Neutrophil (primary cell): ENCODE measurements around the gene DNAAF1.

Experiments used
- H3K27ac ChIP-seq: fragments of 200-600 bp; sonication (generic); 2 replicates; pipeline ENCODE4 v1.5.1; 2016; ENCODE audit warnings: mild to moderate bottlenecking, moderate library complexity
- H3K27me3 ChIP-seq: fragments of 200-600 bp; sonication (generic); 2 replicates; pipeline ENCODE4 v1.6.0; 2016; ENCODE audit warnings: mild to moderate bottlenecking
- H3K36me3 ChIP-seq: fragments of 200-600 bp; sonication (generic); 2 replicates; pipeline ENCODE4 v1.5.1; 2017
- H3K4me1 ChIP-seq, 2 experiments: fragments of 200-600 bp in 1 of 2; sonication (generic) in 1 of 2; 1 replicate in 1 of 2; 2 replicates in 1 of 2; pipeline versions ENCODE4 v1.5.1 to v1.6.1; 2013 to 2016; ENCODE audit warnings: low read depth in 1 of 2, low read length in 1 of 2, mild to moderate bottlenecking in 1 of 2, moderate library complexity in 1 of 2; ENCODE audit not compliant: control insufficient read depth in 1 of 2, insufficient read depth in 1 of 2
- H3K4me3 ChIP-seq, 2 experiments: fragments of 200-600 bp in 1 of 2; sonication (generic) in 1 of 2; 1 replicate in 1 of 2; 2 replicates in 1 of 2; pipeline ENCODE4 v1.5.1; 2013 to 2016; ENCODE audit warnings: low read depth in 1 of 2, low read length in 1 of 2, mild to moderate bottlenecking in 1 of 2, moderate library complexity in 1 of 2
- H3K9me3 ChIP-seq: fragments of 200-600 bp; sonication (generic); 2 replicates; pipeline ENCODE4 v1.5.1; 2016
- TF ChIP-seq, protein P1 (sequence below): fragments of 200-600 bp; sonication (generic); IDR thresholded peaks from 2 replicates; pipeline ENCODE4 v1.5.1; 2016; ENCODE audit warnings: antibody characterized with exemption

DNAAF1 gene

DNA sequence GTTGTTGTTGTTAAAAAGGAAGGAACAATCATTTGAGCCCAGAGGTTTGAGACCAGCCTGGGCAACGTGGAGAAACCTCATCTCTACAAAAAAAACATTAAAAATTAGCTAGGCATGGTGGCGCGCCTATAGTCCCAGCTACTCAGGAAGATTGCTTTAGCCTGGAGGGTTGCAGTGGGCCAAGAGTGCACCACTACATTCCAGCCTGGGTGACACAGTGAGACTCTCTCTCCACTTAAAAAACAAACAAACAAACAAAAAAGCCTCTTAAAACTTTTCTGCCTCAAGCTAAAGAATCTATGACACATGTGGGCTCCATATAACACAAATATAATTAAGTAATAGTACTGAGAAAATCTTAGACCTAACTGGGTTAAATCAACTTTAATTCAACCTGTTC is 40.9 kb upstream of the DNAAF1 start:
- Histone ChIP-seq H3K27me3 (no peaks in the 10 kb centered on the region), H3K9me3 (no peaks in the 10 kb centered on the region), H3K4me3 (no peak overlapping the region), H3K36me3 (peaks cover 11% of the 10 kb centered on the region), H3K27ac (no peak overlapping the region), H3K4me1 (no peaks in the 10 kb centered on the region)
- TF ChIP-seq, protein P1, sequence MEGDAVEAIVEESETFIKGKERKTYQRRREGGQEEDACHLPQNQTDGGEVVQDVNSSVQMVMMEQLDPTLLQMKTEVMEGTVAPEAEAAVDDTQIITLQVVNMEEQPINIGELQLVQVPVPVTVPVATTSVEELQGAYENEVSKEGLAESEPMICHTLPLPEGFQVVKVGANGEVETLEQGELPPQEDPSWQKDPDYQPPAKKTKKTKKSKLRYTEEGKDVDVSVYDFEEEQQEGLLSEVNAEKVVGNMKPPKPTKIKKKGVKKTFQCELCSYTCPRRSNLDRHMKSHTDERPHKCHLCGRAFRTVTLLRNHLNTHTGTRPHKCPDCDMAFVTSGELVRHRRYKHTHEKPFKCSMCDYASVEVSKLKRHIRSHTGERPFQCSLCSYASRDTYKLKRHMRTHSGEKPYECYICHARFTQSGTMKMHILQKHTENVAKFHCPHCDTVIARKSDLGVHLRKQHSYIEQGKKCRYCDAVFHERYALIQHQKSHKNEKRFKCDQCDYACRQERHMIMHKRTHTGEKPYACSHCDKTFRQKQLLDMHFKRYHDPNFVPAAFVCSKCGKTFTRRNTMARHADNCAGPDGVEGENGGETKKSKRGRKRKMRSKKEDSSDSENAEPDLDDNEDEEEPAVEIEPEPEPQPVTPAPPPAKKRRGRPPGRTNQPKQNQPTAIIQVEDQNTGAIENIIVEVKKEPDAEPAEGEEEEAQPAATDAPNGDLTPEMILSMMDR = no peak

DNA sequence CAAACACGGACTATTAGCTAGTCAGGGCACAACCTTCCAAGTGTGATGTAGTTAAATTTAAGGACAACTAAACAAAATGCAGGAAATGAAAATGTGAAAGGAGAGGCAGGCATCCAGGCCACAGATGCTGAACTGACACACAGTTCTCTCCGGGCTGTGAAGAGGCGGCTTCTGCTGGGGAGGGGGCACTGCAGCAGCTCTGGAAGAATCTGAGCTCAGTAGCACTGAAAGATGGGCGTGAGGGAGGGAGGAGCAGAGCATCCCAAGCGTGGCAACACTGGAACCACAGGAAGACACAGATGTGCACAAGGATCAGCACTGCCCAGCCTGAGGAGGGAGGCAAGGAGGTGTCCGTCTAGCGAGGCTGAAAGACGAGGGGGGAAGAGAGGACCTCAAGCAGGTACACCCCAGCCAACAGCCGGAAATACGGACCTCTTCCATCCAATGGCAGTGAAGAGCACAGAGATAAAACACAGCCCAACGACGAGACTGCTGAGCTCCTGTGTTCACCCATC is 39.8 kb upstream of the DNAAF1 start:
- H3K4me1 ChIP-seq = peaks cover 0 to 8% of the 10 kb centered on the region in 2 experiments
- peaks cover 11% of the 10 kb centered on the region for H3K36me3 ChIP-seq
- no peak overlapping the region for H3K4me3 ChIP-seq
- TF ChIP-seq, protein P1 = no peak
- H3K9me3 ChIP-seq = no peaks in the 10 kb centered on the region
- no peak overlapping the region for H3K27ac ChIP-seq
- H3K27me3 ChIP-seq = no peaks in the 10 kb centered on the region

DNA sequence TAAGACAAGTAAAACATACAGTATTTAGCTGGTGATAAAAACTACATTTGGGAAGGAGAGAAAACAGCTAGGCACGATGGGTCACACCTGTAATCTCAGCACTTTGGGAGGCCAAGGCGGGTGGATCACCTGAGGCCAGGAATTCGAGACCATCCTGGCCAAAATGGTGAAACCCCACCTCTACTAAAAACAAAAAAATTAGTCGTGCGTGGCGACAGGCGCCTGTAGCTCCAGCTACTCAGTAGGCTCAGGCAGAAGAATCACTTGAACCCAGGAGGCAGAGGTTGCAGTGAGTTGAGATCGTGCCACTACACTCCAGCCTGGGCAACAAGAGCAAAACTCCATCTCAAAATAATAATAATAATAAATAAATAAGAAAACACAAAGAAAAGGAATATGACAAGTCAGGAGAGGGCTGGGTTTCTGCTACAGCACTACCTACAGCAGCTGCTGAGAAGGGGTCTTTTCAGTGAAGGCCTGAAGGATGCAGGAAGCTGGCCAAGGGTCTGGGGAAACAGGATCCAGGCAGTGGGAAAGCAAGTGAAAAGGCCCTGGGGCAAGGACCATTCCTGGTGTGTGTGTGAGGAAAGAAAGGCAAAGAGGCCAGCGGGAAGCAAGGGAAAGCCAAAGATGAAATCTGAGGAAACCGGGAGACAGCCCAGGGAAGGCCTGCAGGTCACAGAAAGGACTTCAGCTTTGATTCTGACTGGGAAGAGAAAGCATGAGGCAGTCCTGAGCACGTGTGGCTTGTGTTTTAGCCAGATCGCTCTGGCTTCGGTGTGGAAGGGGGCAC is 39.0 kb upstream of the DNAAF1 start:
- Histone ChIP-seq H3K27ac (no peak overlapping the region), H3K4me1 (peaks cover 0 to 8% of the 10 kb centered on the region in 2 experiments), H3K36me3 (peaks cover 11% of the 10 kb centered on the region)

DNA sequence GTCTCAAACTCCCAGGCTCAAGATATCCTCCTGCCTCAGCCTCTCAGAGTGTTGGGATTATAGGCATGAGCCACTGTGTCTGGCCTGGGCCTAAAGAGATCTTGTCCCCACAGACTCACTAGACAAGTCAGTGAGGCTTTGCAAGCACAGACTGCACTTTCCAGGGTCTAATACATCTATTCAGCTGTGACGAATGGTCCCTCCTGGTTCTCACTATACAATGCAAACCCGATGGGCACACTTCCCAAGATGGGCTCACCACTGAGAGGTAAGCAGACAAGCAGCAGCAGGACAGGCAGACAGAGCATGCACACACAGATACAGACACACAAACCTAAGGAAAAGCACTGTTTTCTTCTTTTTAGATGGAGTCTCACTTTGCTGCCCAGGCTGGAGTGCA is 37.2 kb upstream of the DNAAF1 start:
- no peak overlapping the region for H3K4me3 ChIP-seq
- H3K36me3 ChIP-seq = peaks cover 11% of the 10 kb centered on the region
- peaks cover 0 to 8% of the 10 kb centered on the region in 2 experiments for H3K4me1 ChIP-seq
- TF ChIP-seq, protein P1 = no peak
- H3K27ac ChIP-seq = no peak overlapping the region
- no peaks in the 10 kb centered on the region for H3K9me3 ChIP-seq
- no peaks in the 10 kb centered on the region for H3K27me3 ChIP-seq

More for the DNA sequence above, 39.0 kb upstream of the DNAAF1 start:
- Histone ChIP-seq H3K9me3 (no peaks in the 10 kb centered on the region), H3K4me3 (no peak overlapping the region), H3K27me3 (no peaks in the 10 kb centered on the region)
- TF ChIP-seq, protein P1 = no peak

DNA sequence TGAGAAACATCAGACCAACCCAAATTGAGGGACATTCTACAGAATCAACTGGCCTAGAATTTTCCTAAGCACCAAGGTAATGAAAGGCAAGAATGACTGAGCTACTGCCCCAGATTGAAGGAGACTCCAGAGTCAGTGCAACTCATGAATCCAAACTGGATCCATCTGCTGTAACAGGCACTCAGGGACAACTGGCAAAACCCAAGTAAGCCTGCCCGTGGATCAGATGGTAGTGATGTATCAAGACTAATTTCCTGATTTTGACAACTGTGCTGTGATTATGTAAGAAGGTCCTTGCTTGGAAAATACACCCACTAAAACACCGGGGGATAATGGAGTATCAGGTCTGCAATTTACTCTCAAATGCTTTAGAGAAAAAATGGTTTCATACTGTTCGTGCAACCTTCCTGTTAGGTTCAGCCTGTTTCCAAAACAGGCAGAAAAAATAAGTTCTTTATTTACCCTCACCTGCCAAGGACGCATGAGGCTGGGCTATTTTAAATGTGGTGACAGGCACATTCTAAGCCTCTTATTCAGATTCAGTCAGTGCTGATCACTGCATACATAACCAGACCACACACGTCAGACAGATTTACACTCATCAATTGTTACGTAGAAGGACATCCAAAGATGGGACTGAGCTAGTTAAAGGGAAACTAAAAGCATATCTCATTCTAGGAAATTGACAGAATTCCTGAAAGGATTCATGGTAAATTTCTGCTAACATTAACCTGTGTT is 35.3 kb upstream of the DNAAF1 start:
- TF ChIP-seq, protein P1 = no peak
- Histone ChIP-seq H3K27ac (no peak overlapping the region), H3K9me3 (no peaks in the 10 kb centered on the region), H3K4me1 (peaks cover 5 to 8% of the 10 kb centered on the region in 2 experiments), H3K4me3 (no peak overlapping the region), H3K36me3 (peaks cover 11% of the 10 kb centered on the region), H3K27me3 (no peaks in the 10 kb centered on the region)
